Karpas-422 (cell line): ENCODE results near the gene PHGDH. TPM values are rescaled to one million over a fixed set of nuclear protein-coding genes. Genes with fewer than 3 reads are reported as not detected.

Source experiments
- DNase-seq: peaks from one replicate; pipeline ENCODE4 v3.0.0-alpha.2; 2015
- H2AFZ ChIP-seq: fragments of 200-600 bp; sonication (generic); 2 replicates; pipeline ENCODE4 v1.6.1; 2014; ENCODE audit warnings: antibody characterized with exemption, low read length, mixed read lengths
- H3K27ac ChIP-seq: fragments of 200-600 bp; sonication (generic); 2 replicates; pipeline ENCODE4 v1.5.1; 2014; ENCODE audit warnings: mild to moderate bottlenecking, low read length, moderate library complexity
- H3K27me3 ChIP-seq: fragments of 200-600 bp; sonication (generic); 2 replicates; pipeline ENCODE4 v1.6.1; 2014; ENCODE audit warnings: low read length, mixed read lengths
- H3K36me3 ChIP-seq: fragments of 200-600 bp; sonication (generic); 2 replicates; pipeline ENCODE4 v1.6.1; 2014; ENCODE audit warnings: low read length, mixed read lengths; ENCODE audit not compliant: insufficient read depth
- H3K4me1 ChIP-seq: fragments of 200-600 bp; sonication (generic); 2 replicates; pipeline ENCODE4 v1.6.1; 2014; ENCODE audit warnings: mild to moderate bottlenecking, low read length, mixed read lengths
- H3K4me2 ChIP-seq: fragments of 200-600 bp; sonication (generic); 2 replicates; pipeline ENCODE4 v1.6.1; 2014; ENCODE audit warnings: low read length, low read depth, mild to moderate bottlenecking; ENCODE audit not compliant: poor library complexity, severe bottlenecking
- H3K4me3 ChIP-seq: fragments of 200-600 bp; sonication (generic); 2 replicates; pipeline ENCODE4 v1.5.1; 2014; ENCODE audit warnings: mild to moderate bottlenecking, antibody characterized with exemption, low read length, mixed read lengths
- H3K79me2 ChIP-seq: fragments of 200-600 bp; sonication (generic); 2 replicates; pipeline ENCODE4 v1.6.1; 2014; ENCODE audit warnings: mild to moderate bottlenecking, low read length, mixed read lengths
- H3K9ac ChIP-seq: fragments of 200-600 bp; sonication (generic); 2 replicates; pipeline ENCODE4 v1.6.0; 2014; ENCODE audit warnings: low read length
- H3K9me2 ChIP-seq: fragments of 200-600 bp; sonication (generic), shearing (Covaris generic); replicated peaks from 2 replicates; pipeline ENCODE4 v1.6.0; 2014; ENCODE audit warnings: mild to moderate bottlenecking, low read length, moderate library complexity; ENCODE audit not compliant: insufficient read depth
- H3K9me3 ChIP-seq: fragments of 300-700, 200-600 bp; sonication (generic); 2 replicates; pipeline ENCODE4 v1.6.1; 2014; ENCODE audit warnings: low read length, mixed read lengths
- H4K20me1 ChIP-seq: fragments of 200-600 bp; sonication (generic); 2 replicates; pipeline ENCODE4 v1.6.1; 2014; ENCODE audit warnings: mild to moderate bottlenecking, antibody characterized with exemption, low read length, low read depth; ENCODE audit not compliant: insufficient read depth
- total RNA-seq: library from RNA; depleted of rRNA; stranded (reverse); fragments of >200 nt; shearing (Covaris generic); gene quantifications from 2 replicates; pipeline ENCODE4 v1.2.3, GENCODE V29; 2014; ENCODE audit warnings: low replicate concordance

The PHGDH gene
- total RNA-seq, 1 experiment from 2014 or later: 16.3 TPM

GRCh38 chr1:119744598-119744942 lies 32.8 kb downstream of the PHGDH start:
- no peak for DNase-seq
- Histone ChIP-seq H3K27ac (no peak overlapping the region), H3K27me3 (no peaks in the 10 kb centered on the region), H4K20me1 (no peaks in the 10 kb centered on the region), H3K79me2 (no peaks in the 10 kb centered on the region), H3K9me3 (no peaks in the 10 kb centered on the region), H3K9me2 (no peaks in the 10 kb centered on the region), H3K4me2 (no peak overlapping the region), H3K4me1 (peaks cover 13% of the 10 kb centered on the region), H2AFZ (no peak overlapping the region), H3K4me3 (no peak overlapping the region), H3K9ac (no peak overlapping the region), H3K36me3 (no peaks in the 10 kb centered on the region)

- Histone ChIP-seq H3K27me3 (no peaks in the 10 kb centered on the region), H3K4me3 (no peak overlapping the region), H2AFZ (no peak overlapping the region), H3K79me2 (no peaks in the 10 kb centered on the region), H3K36me3 (no peaks in the 10 kb centered on the region), H3K9ac (no peak overlapping the region), H4K20me1 (no peaks in the 10 kb centered on the region), H3K9me2 (no peaks in the 10 kb centered on the region), H3K9me3 (no peaks in the 10 kb centered on the region), H3K27ac (no peak overlapping the region), H3K4me2 (no peak overlapping the region), H3K4me1 (peaks cover 13% of the 10 kb centered on the region)
- no peak for DNase-seq
Observed at GRCh38 chr1:119745034-119745433, 33.3 kb downstream of the PHGDH start.

GRCh38 chr1:119747451-119747850 lies 35.7 kb downstream of the PHGDH start:
- Histone ChIP-seq H3K36me3 (no peaks in the 10 kb centered on the region), H3K4me1 (peaks cover 13% of the 10 kb centered on the region), H3K79me2 (no peaks in the 10 kb centered on the region), H3K4me2 (no peak overlapping the region), H4K20me1 (no peaks in the 10 kb centered on the region), H3K27me3 (no peaks in the 10 kb centered on the region), H2AFZ (no peak overlapping the region), H3K9me2 (no peaks in the 10 kb centered on the region), H3K9me3 (no peaks in the 10 kb centered on the region), H3K27ac (no peak overlapping the region), H3K9ac (no peak overlapping the region), H3K4me3 (no peak overlapping the region)
- DNase-seq: no peak

GRCh38 chr1:119748040-119748439 lies 36.3 kb downstream of the PHGDH start:
- Histone ChIP-seq H4K20me1 (no peaks in the 10 kb centered on the region), H3K36me3 (no peaks in the 10 kb centered on the region), H3K9me3 (no peaks in the 10 kb centered on the region), H3K9me2 (no peaks in the 10 kb centered on the region), H3K79me2 (no peaks in the 10 kb centered on the region), H3K4me2 (no peak overlapping the region), H3K4me3 (no peak overlapping the region), H3K9ac (no peak overlapping the region), H3K4me1 (peaks cover 13% of the 10 kb centered on the region), H3K27ac (no peak overlapping the region), H2AFZ (no peak overlapping the region), H3K27me3 (no peaks in the 10 kb centered on the region)
- no peak for DNase-seq

- H3K79me2 ChIP-seq: no peaks in the 10 kb centered on the region
- H3K27me3 ChIP-seq: no peaks in the 10 kb centered on the region
- no peak overlapping the region for H3K4me3 ChIP-seq
- no peaks in the 10 kb centered on the region for H3K4me1 ChIP-seq
- H3K9me3 ChIP-seq: no peaks in the 10 kb centered on the region
- no peaks in the 10 kb centered on the region for H4K20me1 ChIP-seq
- no peak overlapping the region for H2AFZ ChIP-seq
- no peak overlapping the region for H3K9ac ChIP-seq
- no peak overlapping the region for H3K4me2 ChIP-seq
- H3K36me3 ChIP-seq: no peaks in the 10 kb centered on the region
- H3K27ac ChIP-seq: no peak overlapping the region
- DNase-seq: no peak
- H3K9me2 ChIP-seq: no peaks in the 10 kb centered on the region
Observed at GRCh38 chr1:119752592-119752991, 40.9 kb downstream of the PHGDH start.

- Histone ChIP-seq H3K4me1 (no peaks in the 10 kb centered on the region), H3K9me2 (no peaks in the 10 kb centered on the region), H3K27me3 (no peaks in the 10 kb centered on the region), H3K9ac (no peak overlapping the region), H3K4me2 (no peak overlapping the region), H3K79me2 (no peaks in the 10 kb centered on the region), H3K36me3 (no peaks in the 10 kb centered on the region), H2AFZ (no peak overlapping the region), H3K27ac (no peak overlapping the region), H4K20me1 (no peaks in the 10 kb centered on the region), H3K4me3 (no peak overlapping the region), H3K9me3 (no peaks in the 10 kb centered on the region)
- DNase-seq: no peak
Observed at GRCh38 chr1:119758584-119758983, 46.9 kb downstream of the PHGDH start.

- H3K4me1 ChIP-seq: no peaks in the 10 kb centered on the region
- H3K4me3 ChIP-seq: no peak overlapping the region
- H3K4me2 ChIP-seq: no peak overlapping the region
- no peaks in the 10 kb centered on the region for H3K36me3 ChIP-seq
- H3K9me2 ChIP-seq: no peaks in the 10 kb centered on the region
- no peak overlapping the region for H3K9ac ChIP-seq
- no peak overlapping the region for H2AFZ ChIP-seq
- no peaks in the 10 kb centered on the region for H4K20me1 ChIP-seq
- no peak for DNase-seq
- no peaks in the 10 kb centered on the region for H3K9me3 ChIP-seq
- no peak overlapping the region for H3K27ac ChIP-seq
- H3K79me2 ChIP-seq: no peaks in the 10 kb centered on the region
- no peaks in the 10 kb centered on the region for H3K27me3 ChIP-seq
Observed at GRCh38 chr1:119762409-119762808, 50.7 kb downstream of the PHGDH start.

- Histone ChIP-seq H3K9ac (no peak overlapping the region), H3K9me2 (no peaks in the 10 kb centered on the region), H4K20me1 (no peaks in the 10 kb centered on the region), H3K36me3 (no peaks in the 10 kb centered on the region), H3K27me3 (no peaks in the 10 kb centered on the region), H3K4me2 (no peak overlapping the region), H3K9me3 (no peaks in the 10 kb centered on the region), H3K27ac (no peak overlapping the region), H3K79me2 (no peaks in the 10 kb centered on the region), H2AFZ (no peak overlapping the region), H3K4me3 (no peak overlapping the region), H3K4me1 (no peaks in the 10 kb centered on the region)
- DNase-seq: no peak
Observed at GRCh38 chr1:119762953-119763352, 51.2 kb downstream of the PHGDH start.

- no peak overlapping the region for H3K9ac ChIP-seq
- DNase-seq: no peak
- H3K4me3 ChIP-seq: no peak overlapping the region
- H3K9me3 ChIP-seq: no peaks in the 10 kb centered on the region
- H3K36me3 ChIP-seq: no peaks in the 10 kb centered on the region
- H4K20me1 ChIP-seq: no peaks in the 10 kb centered on the region
- H3K27me3 ChIP-seq: no peaks in the 10 kb centered on the region
- no peaks in the 10 kb centered on the region for H3K9me2 ChIP-seq
- H3K4me1 ChIP-seq: no peaks in the 10 kb centered on the region
- H3K27ac ChIP-seq: no peak overlapping the region
- H3K4me2 ChIP-seq: no peak overlapping the region
- H3K79me2 ChIP-seq: no peaks in the 10 kb centered on the region
- no peak overlapping the region for H2AFZ ChIP-seq
Observed at GRCh38 chr1:119764220-119764619, 52.5 kb downstream of the PHGDH start.
